ENCODE results near the gene ACACB.

The ACACB gene

GRCh38 chr12:109219938-109220337 lies 103.6 kb downstream of the ACACB start:
- no peak for DNase-seq (ENCODE audit: low read depth)

- DNase-seq (ENCODE audit: low read depth) = no peak
Observed at GRCh38 chr12:109221277-109221931, 105.0 kb downstream of the ACACB start.

GRCh38 chr12:109222062-109222461 lies 105.7 kb downstream of the ACACB start:
- no peak for DNase-seq (ENCODE audit: low read depth)

DNA sequence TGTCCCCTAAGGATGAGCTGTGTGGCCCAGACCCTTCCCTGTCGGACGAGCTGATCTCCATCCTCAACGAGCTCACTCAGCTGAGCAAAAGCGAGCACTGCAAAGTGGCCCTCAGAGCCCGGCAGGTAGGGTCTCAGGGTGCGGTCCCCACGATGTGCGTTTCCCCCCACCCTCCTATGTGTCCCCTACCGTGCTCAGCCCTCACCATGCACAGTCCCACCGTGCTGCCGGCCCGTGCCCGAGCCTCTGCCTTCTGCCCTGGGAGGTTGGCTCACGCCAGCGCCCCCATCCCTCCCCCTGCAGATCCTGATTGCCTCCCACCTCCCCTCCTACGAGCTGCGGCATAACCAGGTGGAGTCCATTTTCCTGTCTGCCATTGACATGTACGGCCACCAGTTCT lies 106.1 kb downstream of the ACACB start:
- DNase-seq (ENCODE audit: low read depth) = no peak

- DNase-seq (ENCODE audit: low read depth) = no peak
Observed at GRCh38 chr12:109223211-109223610, 106.8 kb downstream of the ACACB start.

DNA sequence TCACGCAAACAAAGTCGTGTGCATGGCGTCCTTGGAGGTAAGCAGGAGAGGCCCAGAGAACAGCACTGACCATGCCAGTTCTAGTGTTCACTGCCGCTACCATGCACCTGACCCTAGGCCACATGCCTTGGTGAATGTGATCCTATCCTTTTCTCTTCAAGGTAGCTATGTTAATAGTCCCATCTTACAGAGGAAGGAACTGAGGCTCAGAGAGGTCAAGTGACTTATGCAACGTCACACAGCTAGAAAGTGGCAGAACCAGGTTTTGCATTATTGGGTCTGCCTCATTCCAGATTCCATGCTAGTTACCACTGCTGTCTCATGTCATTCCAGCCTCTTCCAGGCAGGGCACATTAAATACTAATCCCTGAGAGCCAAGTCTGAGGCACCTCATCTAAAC lies 107.5 kb downstream of the ACACB start:
- no peak for DNase-seq (ENCODE audit: low read depth)

DNA sequence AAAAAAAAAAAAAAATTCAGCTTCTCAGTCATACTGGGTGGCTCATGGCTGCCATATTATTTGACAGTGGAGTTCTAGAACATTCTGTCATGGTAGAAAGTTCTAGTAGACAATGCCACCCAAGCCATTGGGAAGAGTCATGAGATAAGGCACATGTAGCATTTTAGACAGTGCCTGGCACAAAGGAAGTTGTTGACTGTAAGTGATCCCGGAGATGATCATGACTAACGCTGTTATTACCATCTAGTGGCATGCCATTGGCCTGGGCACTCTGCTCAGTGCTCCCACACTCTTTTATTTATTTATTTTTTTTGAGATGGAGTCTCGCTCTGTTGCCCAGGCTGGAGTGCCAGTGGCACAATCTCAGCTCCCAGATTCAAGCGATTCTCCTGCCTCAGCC lies 112.3 kb downstream of the ACACB start:
- no peak for DNase-seq (ENCODE audit: low read depth)

DNA sequence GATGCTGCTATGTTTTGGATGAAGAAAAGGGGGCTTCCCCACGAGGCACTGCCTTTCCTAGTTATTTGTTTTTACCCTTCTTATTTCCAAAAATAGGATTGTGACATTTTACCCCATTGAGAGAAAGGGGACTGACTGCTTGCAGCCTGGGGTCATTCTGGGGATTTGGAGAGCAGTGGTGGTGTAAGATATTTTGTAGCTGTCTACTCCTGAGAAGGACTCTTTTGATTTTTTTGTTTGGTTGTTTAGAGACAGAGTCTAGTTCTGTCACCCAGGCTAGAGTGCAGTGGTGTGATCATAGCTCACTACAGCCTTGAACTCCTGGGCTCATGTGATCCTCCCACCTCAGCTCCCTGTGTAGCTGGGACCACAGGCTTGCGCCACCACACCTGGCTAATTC lies 113.8 kb downstream of the ACACB start:
- DNase-seq (ENCODE audit: low read depth) = no peak

DNA sequence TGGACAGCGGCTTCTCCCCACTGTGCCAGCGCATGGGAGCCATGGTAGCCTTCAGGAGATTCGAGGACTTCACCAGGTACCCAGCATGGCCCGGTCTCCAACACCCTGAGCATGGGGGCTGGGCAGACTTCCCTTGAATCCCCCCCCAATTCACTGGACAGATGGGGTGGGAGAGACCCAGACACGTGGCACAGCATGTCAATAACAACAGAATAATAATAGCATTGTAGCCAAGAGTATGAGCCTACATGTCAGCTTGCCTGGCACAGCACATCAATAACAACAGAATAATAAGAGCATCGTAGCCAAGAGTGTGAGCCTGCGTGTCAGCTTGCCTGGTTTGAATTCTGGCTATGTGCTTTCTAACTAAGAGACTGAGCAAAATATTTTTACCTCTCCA lies 116.3 kb downstream of the ACACB start:
- DNase-seq (ENCODE audit: low read depth) = no peak

DNA sequence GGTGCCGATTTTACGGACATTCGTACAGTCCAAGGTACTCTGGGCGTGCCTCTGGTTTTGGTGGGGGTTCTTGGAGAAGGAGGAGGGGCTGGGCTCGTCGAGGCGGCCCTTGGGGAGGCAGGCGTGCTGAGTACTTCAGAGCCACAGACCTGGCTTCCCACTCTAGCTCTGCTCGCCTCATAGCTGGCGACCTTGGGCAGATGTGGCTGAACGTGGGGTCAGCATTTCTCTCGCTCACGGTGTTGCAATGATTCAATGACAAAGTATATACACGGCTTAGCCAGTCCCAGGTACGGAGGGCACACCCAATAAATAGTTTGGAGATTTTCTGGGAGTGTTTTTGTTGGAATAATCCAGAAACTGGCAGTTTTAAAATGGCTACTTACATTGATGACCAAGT lies 117.6 kb downstream of the ACACB start:
- DNase-seq (ENCODE audit: low read depth) = no peak

DNA sequence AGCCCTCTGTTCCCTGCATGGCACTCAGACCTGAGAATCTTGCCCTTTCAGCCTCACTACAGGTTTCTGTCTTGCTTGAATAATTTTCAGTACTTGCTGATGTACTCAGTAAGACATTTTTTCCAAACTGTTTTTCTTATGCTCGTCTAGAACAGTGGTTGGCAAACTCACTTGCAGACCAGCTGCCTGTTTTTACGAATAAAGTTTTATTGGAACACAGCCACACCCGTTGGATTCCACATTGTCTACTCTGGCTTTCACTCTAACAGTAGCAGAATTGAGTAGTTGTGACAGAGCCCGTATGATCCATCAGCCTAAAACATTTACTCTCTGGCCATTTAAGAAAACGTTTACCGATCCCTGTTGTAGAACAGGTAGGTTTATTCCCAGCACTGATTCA lies 119.9 kb downstream of the ACACB start:
- DNase-seq (ENCODE audit: low read depth) = no peak

DNA sequence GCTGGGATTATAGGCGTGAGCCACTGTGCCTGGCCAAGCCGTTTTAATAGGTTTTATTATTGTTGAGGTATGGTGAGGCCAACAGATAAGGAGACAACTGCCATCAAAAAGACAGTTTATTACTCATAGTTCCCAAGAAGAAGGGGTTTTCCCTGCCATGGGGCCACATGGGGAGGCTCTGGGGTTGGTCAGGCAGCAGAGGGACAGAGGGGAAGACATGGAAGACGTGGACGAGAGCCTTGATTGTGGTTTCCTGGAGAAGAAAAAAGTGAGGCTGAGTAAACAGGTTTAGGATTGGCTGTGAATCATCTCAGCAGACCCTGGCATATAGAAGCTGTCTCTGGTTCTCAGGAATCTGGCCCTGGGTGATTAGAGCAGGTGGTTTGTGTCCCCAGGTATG lies 122.8 kb downstream of the ACACB start:
- no peak for DNase-seq (ENCODE audit: low read depth)

DNA sequence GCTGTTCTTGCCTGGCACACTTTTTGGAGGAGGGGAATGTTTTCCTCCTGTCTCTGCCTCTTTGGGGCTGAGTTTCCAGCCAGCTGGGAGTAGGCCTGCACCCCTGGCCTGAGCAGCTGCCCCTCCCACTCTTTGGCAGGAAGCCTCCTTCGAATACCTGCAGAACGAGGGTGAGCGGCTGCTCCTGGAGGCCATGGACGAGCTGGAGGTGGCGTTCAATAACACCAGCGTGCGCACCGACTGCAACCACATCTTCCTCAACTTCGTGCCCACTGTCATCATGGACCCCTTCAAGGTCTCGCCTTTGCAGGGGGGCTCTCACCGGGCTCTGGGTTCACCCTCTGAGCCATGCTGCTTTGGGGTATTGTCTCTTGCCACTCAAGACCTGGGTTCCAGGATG lies 123.3 kb downstream of the ACACB start:
- no peak for DNase-seq (ENCODE audit: low read depth)

GRCh38 chr12:109240365-109240764 lies 124.0 kb downstream of the ACACB start:
- DNase-seq (ENCODE audit: low read depth) = no peak

- no peak for DNase-seq (ENCODE audit: low read depth)
Observed at GRCh38 chr12:109241936-109242335, 125.5 kb downstream of the ACACB start.

GRCh38 chr12:109244073-109244472 lies 127.7 kb downstream of the ACACB start:
- DNase-seq (ENCODE audit: low read depth) = no peak

- DNase-seq (ENCODE audit: low read depth) = no peak
Observed at GRCh38 chr12:109246221-109246620, 129.8 kb downstream of the ACACB start.

DNA sequence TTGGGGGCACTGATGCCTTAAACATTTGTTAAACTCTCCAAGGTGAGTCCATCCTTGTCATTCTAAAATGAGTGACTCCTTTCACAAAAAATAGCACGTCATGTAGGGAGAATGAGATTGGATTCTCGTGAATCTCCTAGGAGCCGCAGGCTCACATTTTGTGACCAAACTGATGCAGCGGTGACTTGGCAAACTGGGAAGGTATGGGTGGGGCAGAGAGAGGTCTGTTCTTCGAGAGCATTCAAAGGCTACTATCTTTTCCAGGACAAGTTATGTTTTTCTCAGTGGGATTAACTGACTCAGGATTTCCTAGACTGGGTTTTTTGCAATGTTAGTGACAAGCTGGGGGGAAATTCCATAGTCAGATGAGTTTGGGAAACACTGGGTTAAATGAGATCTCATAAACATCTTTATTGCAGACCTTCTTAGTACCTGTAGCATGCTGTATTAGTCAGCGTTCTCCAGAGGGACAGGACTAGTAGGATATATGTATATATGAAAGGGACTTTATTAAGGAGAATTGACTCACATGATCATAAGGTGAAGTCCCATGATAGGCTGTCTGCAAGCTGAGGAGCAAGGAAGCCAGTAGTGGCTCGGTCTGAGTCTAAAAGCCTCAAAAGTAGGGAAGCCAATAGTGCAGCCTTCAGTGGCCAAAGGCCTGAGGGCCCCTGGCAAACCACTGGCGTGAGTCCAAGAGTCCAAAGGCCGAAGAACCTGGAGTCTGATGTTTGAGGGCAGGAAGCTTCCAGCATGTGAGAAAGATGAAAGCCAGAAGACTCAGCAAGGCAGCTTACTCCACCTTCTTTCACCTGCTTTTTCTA lies 131.7 kb downstream of the ACACB start:
- DNase-seq (ENCODE audit: low read depth) = no peak

GRCh38 chr12:109250523-109250922 lies 134.1 kb downstream of the ACACB start:
- DNase-seq (ENCODE audit: low read depth) = no peak

DNA sequence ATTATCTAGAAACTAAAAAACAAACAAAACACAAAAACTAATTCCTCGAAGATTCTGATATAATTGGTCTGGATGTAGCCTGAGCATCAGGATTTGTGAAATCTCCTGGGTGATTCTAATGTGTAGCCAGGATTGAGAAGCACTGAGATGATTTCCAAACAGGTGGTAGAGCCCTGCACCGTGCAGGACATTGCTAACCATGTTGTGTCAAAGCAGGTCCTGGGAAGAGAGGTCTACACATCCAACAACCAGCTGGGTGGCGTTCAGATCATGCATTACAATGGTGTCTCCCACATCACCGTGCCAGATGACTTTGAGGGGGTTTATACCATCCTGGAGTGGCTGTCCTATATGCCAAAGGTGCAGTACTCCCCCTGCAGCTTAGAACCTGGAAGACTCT lies 136.4 kb downstream of the ACACB start:
- no peak for DNase-seq (ENCODE audit: low read depth)

DNA sequence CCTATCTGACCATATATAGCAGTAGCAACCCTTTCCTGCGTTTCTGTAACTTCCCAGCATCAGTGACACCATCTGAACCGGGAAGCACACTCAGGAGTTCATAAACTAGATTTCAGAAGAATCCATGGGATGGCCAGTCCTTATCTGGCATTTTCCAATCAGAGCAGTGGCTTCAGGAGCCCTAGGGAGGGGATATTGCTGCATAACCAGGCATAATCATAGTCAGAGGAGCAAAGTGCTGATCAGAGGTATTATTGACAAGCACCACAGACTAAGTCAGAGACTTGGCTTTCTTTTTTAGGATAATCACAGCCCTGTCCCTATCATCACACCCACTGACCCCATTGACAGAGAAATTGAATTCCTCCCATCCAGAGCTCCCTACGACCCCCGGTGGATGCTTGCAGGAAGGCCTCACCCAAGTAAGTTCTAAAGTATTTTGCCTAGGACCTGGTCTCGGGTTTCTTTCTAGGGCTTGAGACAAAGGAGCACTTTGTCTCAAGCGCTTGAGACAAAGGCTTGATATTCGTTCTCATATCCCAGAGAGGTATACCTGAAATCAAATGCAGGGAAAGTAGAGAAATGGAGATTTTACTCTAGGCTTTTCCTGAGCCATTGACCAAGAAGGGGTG lies 137.6 kb downstream of the ACACB start:
- DNase-seq (ENCODE audit: low read depth) = no peak

DNA sequence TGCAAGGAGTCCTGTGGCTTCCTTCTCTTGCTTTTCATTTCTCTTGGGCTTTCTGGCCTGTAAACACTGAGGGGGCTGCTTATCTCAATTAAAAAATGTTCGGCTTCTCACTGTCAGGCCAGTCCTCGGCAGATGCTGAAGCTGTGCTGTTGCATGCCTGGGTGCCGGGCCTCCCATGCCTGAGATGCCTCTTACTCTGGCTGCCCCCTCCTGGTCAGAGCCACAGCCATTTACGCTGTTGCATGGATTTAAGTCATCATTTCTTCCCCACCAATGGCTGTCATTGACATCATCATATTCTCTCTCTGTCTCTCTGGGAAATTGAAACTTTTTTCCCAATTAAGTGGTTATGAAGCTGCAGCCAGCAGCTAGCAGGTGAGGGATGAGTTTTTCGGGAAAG lies 139.0 kb downstream of the ACACB start:
- DNase-seq (ENCODE audit: low read depth) = no peak

DNA sequence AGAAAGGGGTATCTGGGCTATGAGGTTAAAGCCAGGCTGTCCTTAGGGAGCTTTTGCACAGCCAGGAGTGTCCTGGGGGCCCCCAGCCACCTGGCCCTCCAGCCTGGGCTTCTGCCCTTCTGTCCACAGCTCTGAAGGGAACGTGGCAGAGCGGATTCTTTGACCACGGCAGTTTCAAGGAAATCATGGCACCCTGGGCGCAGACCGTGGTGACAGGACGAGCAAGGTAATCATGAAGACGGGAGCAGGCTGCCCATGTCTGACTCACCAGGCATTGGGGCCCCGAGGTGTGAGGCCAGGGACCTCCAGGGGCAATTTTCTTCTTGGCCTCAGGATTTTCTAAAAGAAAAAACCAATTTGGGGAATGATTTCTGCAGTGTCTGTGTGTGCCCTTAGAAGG lies 139.6 kb downstream of the ACACB start:
- DNase-seq (ENCODE audit: low read depth) = no peak

All from activated T-cell treated with anti-CD3 and anti-CD28 coated beads for 1 hour (primary cell).